Measurements from ENCODE around the gene SLC5A9.

- TF ChIP-seq POLR2A (IDR thresholded peaks at IDR 0.05) (no peak), CTCF (IDR thresholded peaks at IDR 0.05) (no peak), EP300 (IDR thresholded peaks at IDR 0.05) (no peak)
Measured at GRCh38 chr1:48254254-48254653, 31.7 kb downstream of the SLC5A9 start.

Data from upper lobe of left lung (tissue), 4 donors.